Measurements from ENCODE around the gene D2HGDH. TPM values are rescaled to one million over a fixed set of nuclear protein-coding genes. Genes with fewer than 3 reads are reported as not detected.

D2HGDH gene
- total and polyA plus RNA-seq, 8 donors = 32.8 to 53.3 (median 39.7) TPM

DNA sequence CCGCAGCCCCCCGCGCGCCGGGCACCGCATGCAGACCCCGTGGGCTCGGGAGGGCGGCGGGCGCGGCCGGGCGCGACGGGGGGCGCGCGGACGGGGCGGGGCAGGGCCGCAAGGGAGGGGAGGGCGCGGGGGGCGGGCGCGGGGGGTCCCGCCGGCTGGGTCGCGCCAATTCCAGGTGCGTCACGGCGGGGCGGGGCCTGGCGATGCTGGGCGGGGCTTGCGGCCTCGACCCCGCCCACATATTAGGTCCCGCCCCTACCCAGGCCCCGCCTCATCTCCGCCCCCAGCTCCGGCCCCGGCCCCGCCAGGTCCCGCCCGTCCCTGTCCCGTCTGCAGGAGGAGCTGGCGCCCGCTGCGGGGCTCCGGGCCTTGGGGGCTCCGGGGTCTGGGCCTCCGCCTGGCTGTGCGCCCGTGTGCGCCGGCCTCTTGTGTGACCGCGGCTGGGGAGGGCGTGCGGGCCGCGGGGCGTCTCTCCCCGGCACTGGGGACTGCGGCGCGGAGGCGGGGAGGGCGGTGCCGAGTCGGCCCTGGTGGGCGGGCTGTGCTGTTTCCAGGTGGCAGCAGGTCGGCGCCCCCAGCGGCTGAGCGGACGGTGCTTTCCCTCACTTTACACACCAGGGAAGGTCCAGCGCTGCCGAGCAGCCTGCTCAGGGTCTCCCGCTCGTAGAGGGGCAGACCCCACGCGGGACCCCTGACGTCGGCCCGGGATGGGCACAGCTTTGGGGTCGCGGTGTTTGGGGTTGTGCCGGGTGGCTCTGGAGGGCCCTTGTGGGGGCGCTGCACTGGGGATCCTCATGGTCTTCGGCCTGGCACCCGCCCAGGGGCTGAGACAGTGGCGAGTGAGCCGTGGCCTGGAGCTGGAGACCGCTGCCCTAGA, 32.0 kb upstream of the D2HGDH start:
- Histone ChIP-seq H3K4me3 (peak overlapping the region; percentile 80 to 87), H3K27me3 (no peaks in the 10 kb centered on the region), H3K9me3 (no peaks in the 10 kb centered on the region), H3K4me1 (peaks cover 0 to 29% of the 10 kb centered on the region in 2 donors), H3K27ac (peak overlapping the region; percentile 88 to 94), H3K36me3 (peaks cover 0 to 30% of the 10 kb centered on the region in 2 donors)
- ATAC-seq = peak; percentile 90
- peak; percentile 78 to 97 (median 88) for DNase-seq
- TF ChIP-seq, protein P1, sequence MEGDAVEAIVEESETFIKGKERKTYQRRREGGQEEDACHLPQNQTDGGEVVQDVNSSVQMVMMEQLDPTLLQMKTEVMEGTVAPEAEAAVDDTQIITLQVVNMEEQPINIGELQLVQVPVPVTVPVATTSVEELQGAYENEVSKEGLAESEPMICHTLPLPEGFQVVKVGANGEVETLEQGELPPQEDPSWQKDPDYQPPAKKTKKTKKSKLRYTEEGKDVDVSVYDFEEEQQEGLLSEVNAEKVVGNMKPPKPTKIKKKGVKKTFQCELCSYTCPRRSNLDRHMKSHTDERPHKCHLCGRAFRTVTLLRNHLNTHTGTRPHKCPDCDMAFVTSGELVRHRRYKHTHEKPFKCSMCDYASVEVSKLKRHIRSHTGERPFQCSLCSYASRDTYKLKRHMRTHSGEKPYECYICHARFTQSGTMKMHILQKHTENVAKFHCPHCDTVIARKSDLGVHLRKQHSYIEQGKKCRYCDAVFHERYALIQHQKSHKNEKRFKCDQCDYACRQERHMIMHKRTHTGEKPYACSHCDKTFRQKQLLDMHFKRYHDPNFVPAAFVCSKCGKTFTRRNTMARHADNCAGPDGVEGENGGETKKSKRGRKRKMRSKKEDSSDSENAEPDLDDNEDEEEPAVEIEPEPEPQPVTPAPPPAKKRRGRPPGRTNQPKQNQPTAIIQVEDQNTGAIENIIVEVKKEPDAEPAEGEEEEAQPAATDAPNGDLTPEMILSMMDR (IDR thresholded peaks at IDR 0.05) = peak in 1 of 2 donors; percentile 33
- intact Hi-C loops (cut with DNase I) = no loop called here

DNA sequence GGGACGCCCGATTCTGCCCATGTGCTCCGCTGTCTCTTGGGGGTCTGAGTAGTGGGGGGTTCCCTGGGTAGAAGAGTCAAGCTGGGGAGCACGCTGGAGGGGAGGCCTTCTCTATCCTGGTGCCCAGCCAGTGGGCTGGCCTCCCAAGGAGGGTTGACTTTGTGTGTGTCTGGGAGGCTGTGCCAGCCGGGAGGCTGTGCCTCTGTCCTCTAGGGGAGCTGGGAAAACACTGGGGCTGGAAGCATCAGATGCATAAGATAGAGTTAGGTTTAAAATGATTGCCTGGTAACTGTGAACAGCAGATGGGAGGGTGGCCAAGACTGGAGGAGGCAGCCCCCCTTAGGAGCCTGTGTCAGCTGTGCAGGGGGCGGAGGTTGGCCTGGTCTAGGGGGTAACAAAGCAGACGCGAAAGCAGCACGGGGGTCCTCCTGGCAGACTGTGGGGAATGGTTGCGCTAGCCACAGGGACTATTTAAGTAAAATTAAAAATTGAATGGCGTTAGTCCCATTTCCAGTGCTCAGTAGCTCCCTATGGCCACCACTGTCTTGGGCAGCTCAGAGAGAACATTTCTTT, 31.3 kb upstream of the D2HGDH start:
- H3K27ac ChIP-seq = peak overlapping the region; percentile 56 to 94
- TF ChIP-seq, protein P1 (IDR thresholded peaks at IDR 0.05) = no peak
- H3K36me3 ChIP-seq = peaks cover 0 to 37% of the 10 kb centered on the region in 2 donors
- H3K4me1 ChIP-seq = peaks cover 0 to 29% of the 10 kb centered on the region in 2 donors
- DNase-seq (peak in 3 of 4 donors; percentile 4 to 56 (median 16)), ATAC-seq (no peak)
- no peaks in the 10 kb centered on the region for H3K27me3 ChIP-seq
- H3K9me3 ChIP-seq = no peaks in the 10 kb centered on the region
- intact Hi-C loops (cut with DNase I) = no loop called here
- peak overlapping the region; percentile 80 to 87 for H3K4me3 ChIP-seq

DNA sequence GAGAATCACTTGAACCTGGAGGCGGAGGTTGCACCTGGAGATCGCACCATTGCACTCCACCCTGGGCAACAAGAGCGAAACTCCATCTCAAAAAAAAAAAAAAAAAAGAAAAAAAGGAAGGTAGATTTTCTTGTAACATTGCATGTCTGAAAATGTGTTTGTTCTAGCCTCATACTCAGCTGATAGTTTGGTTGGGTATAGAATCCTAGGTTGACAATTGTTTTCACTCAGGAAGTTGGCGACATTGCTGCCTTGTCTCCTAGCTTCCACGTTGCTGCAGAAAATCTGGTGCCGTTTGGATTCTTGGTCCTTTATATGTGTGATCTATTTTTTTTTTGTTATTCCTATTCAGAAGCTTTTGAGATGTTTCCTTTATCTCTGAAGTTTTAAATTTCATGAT, 27.9 kb upstream of the D2HGDH start:
- ATAC-seq = no peak
- TF ChIP-seq, protein P1 (IDR thresholded peaks at IDR 0.05) = no peak
- intact Hi-C loops (cut with DNase I) = no loop called here
- H3K27ac ChIP-seq = no peak overlapping the region
- no peaks in the 10 kb centered on the region for H3K27me3 ChIP-seq
- DNase-seq = no peak
- H3K36me3 ChIP-seq = peaks cover 0 to 72% of the 10 kb centered on the region in 2 donors
- H3K4me1 ChIP-seq = peaks cover 0 to 15% of the 10 kb centered on the region in 2 donors
- H3K4me3 ChIP-seq = no peak overlapping the region
- no peaks in the 10 kb centered on the region for H3K9me3 ChIP-seq

DNA sequence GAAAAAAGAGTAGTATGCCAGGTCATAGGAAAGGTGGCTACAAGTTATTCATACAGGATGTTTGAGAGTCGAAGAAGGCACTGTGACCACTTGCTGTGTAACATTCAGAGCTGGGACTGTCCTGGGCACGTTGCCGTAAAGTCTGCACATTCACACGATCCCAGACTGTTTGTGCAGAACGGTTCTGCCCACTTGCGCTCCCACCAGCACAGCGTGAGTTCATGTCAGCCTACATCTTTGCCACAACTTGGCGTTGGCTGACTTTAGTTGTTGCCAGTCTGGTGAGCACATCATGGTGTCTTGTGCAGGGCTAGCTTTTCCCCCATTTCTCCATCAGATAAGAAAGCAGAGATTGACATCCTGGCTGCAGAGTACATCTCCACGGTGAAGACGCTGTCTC, 25.6 kb upstream of the D2HGDH start:
- Histone ChIP-seq H3K36me3 (peaks cover 0 to 95% of the 10 kb centered on the region in 2 donors), H3K27me3 (no peaks in the 10 kb centered on the region), H3K4me3 (no peak overlapping the region), H3K4me1 (no peaks in the 10 kb centered on the region), H3K9me3 (no peaks in the 10 kb centered on the region), H3K27ac (no peak overlapping the region)
- DNase-seq (peak in 1 of 4 donors; percentile 20), ATAC-seq (no peak)
- intact Hi-C loops (cut with DNase I) = no loop called here
- TF ChIP-seq, protein P1 (IDR thresholded peaks at IDR 0.05) = no peak

DNA sequence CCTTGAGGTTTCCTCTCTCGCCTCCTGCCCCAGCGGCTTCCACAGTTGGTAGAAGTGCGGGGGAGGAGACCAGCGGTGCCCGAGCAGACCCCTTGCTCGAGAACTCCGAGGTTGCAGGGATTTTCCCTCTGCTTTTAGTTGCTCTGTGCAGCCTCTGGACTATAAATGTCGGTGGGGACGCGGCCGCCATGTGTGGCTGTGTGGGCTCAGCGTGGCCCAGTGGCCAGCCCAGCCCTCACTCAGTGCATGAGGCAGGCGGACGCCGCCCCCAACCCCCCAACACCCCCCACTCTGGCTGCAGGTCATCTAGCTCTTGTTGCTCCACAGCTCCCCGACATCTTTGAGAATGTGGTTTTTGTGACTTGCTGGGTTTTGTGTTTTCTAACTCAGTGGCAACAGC, 15.3 kb upstream of the D2HGDH start:
- H3K27me3 ChIP-seq = no peaks in the 10 kb centered on the region
- TF ChIP-seq, protein P1 (IDR thresholded peaks at IDR 0.05) = no peak
- peaks cover 0 to 12% of the 10 kb centered on the region in 2 donors for H3K9me3 ChIP-seq
- intact Hi-C loops (cut with DNase I) = no loop called here
- H3K4me3 ChIP-seq = no peak overlapping the region
- H3K4me1 ChIP-seq = no peaks in the 10 kb centered on the region
- peaks cover 0 to 92% of the 10 kb centered on the region in 2 donors for H3K36me3 ChIP-seq
- no peak for DNase-seq
- no peak for ATAC-seq
- no peak overlapping the region for H3K27ac ChIP-seq
